GM21423 (cell line): ENCODE results near the gene MEIOB.
"Not testable (repeated sequence)": the region's sequence is repeated elsewhere in the genome, so short reads cannot be mapped to it uniquely, and the experiment has no call there.

Source experiments
- ATAC-seq: cut with Tn5 transposase; IDR thresholded peaks from one replicate; pipeline ENCODE4 v1.9.1; 2021; ENCODE audit warnings: mild to moderate bottlenecking, moderate library complexity; ENCODE audit not compliant: unreplicated experiment

Gene MEIOB

GRCh38 chr16:1871974-1872635, at the start of gene MEIOB:
Gene MEIOB (minus strand): TSS chr16:1872164. CDS start chr16:1868175, 3,989 bp downstream.
- ATAC-seq = no peak

GRCh38 chr16:1920727-1921171, 48.8 kb upstream of the MEIOB start:
- ATAC-seq = no peak

GRCh38 chr16:1920122-1920521, 48.2 kb upstream of the MEIOB start:
- not testable (repeated sequence) for ATAC-seq

GRCh38 chr16:1919327-1919998, 47.5 kb upstream of the MEIOB start:
- no peak for ATAC-seq

GRCh38 chr16:1918351-1919326, 46.7 kb upstream of the MEIOB start, which contains the start of gene HS3ST6:
Gene HS3ST6 (minus strand): TSS chr16:1918415. CDS start chr16:1918323, 92 bp downstream.
- ATAC-seq = no peak

GRCh38 chr16:1917665-1918350, 45.8 kb upstream of the MEIOB start:
- no peak for ATAC-seq

- ATAC-seq = no peak
Measured at GRCh38 chr16:1917056-1917664, 45.2 kb upstream of the MEIOB start.

GRCh38 chr16:1916640-1916990, 44.7 kb upstream of the MEIOB start:
- ATAC-seq = no peak

GRCh38 chr16:1915732-1916639, 44.0 kb upstream of the MEIOB start:
- no peak for ATAC-seq

GRCh38 chr16:1914988-1915387, 43.0 kb upstream of the MEIOB start:
- ATAC-seq = no peak

GRCh38 chr16:1914084-1914608, 42.2 kb upstream of the MEIOB start:
- ATAC-seq = no peak

GRCh38 chr16:1913327-1914083, 41.5 kb upstream of the MEIOB start:
- no peak for ATAC-seq

GRCh38 chr16:1912215-1912543, 40.2 kb upstream of the MEIOB start:
- no peak for ATAC-seq

GRCh38 chr16:1911467-1912214, 39.7 kb upstream of the MEIOB start:
- ATAC-seq = no peak

- no peak for ATAC-seq
Measured at GRCh38 chr16:1909561-1910231, 37.7 kb upstream of the MEIOB start.

- ATAC-seq = no peak
Measured at GRCh38 chr16:1908983-1909382, 37.0 kb upstream of the MEIOB start.

- no peak for ATAC-seq
Measured at GRCh38 chr16:1908184-1908583, 36.2 kb upstream of the MEIOB start.
